ENCODE data around the gene ZNF398.

Gene ZNF398

GRCh38 chr7:149130572-149131198 is 16.6 kb upstream of the ZNF398 start:
- ChIA-PET CTCF (no interaction called here), POLR2A (no interaction called here)
- Histone ChIP-seq H3K4me1 (ENCODE audit: control insufficient read depth, insufficient read depth, low read length) (no peaks in the 10 kb centered on the region), H3K4me3 (ENCODE audit: low read depth, low read length) (no peak overlapping the region), H3K9me3 (ENCODE audit: control insufficient read depth, insufficient read depth, low read depth, low read length) (no peaks in the 10 kb centered on the region), H3K36me3 (ENCODE audit: control insufficient read depth in 2 of 2, insufficient read depth in 1 of 2, low read length in 2 of 2) (peaks cover 0 to 27% of the 10 kb centered on the region in 2 experiments; a peak in 2 of 3 replicates), H3K27ac (ENCODE audit: extremely low read depth, low read depth, low read length) (no peak overlapping the region)
- TF ChIP-seq SETDB1 (IDR thresholded peaks at IDR 0.05; ENCODE audit: insufficient read length, low read length) (peak; percentile 92), ZNF677 (tag by site-specific recombination; IDR thresholded peaks at IDR 0.05) (no peak)

GRCh38 chr7:149133028-149133710 is 14.1 kb upstream of the ZNF398 start:
- H3K36me3 ChIP-seq (ENCODE audit: control insufficient read depth in 2 of 2, insufficient read depth in 1 of 2, low read length in 2 of 2): peaks cover 0 to 27% of the 10 kb centered on the region in 2 experiments; a peak in 2 of 3 replicates
- CTCF ChIA-PET: no interaction called here
- H3K27ac ChIP-seq (ENCODE audit: extremely low read depth, low read depth, low read length): no peak overlapping the region
- H3K4me3 ChIP-seq (ENCODE audit: low read depth, low read length): no peak overlapping the region
- no peaks in the 10 kb centered on the region for H3K4me1 ChIP-seq (ENCODE audit: control insufficient read depth, insufficient read depth, low read length)
- POLR2A ChIA-PET: interaction anchor here (1.1 to 1.2 kb wide), 2 partner anchors 10 to 11 kb away, joined by 3 to 4 read pairs; no protein-coding TSS in a partner anchor
- H3K9me3 ChIP-seq (ENCODE audit: control insufficient read depth, insufficient read depth, low read depth, low read length): no peaks in the 10 kb centered on the region
- TF ChIP-seq ZNF600 (tag by site-specific recombination; IDR thresholded peaks at IDR 0.05): 0 out of 2 replicates have a peak, but pooled peaks have one; percentile 23
- peak; percentile 65; the same call in 1 of the 2 replicates for TF ChIP-seq KLF1 (tag by site-specific recombination; IDR thresholded peaks at IDR 0.05)
- no peak for TF ChIP-seq ZNF514 (tag by site-specific recombination; IDR thresholded peaks at IDR 0.05)

- H3K27ac ChIP-seq (ENCODE audit: extremely low read depth, low read depth, low read length): no peak overlapping the region
- H3K4me1 ChIP-seq (ENCODE audit: control insufficient read depth, insufficient read depth, low read length): no peaks in the 10 kb centered on the region
- no peak overlapping the region for H3K4me3 ChIP-seq (ENCODE audit: low read depth, low read length)
- no peaks in the 10 kb centered on the region for H3K9me3 ChIP-seq (ENCODE audit: control insufficient read depth, insufficient read depth, low read depth, low read length)
- POLR2A ChIA-PET: interaction anchor here (0.7 kb wide), 1 partner anchor 11 kb away, joined by 3 read pairs; the partner anchor contains the start of gene ZNF398
- peaks cover 3 to 10% of the 10 kb centered on the region in 2 experiments; a peak in 2 of 3 replicates for H3K36me3 ChIP-seq (ENCODE audit: control insufficient read depth in 2 of 2, insufficient read depth in 1 of 2, low read length in 2 of 2)
- CTCF ChIA-PET: interaction anchor here (0.7 to 2.2 kb wide), 2 partner anchors 10 to 11 kb away, joined by 4 to 18 read pairs; partner anchors contain the start of gene ZNF398
- no peak for TF ChIP-seq ZNF785 (tag by site-specific recombination; IDR thresholded peaks at IDR 0.05)
- no peak for TF ChIP-seq ZNF202 (tag by site-specific recombination; IDR thresholded peaks at IDR 0.05; ENCODE audit: borderline replicate concordance)
- no peak for TF ChIP-seq PRDM10 (tag by site-specific recombination; IDR thresholded peaks at IDR 0.05)
- no peak for TF ChIP-seq ZNF394 (tag by site-specific recombination; IDR thresholded peaks at IDR 0.05; ENCODE audit: borderline replicate concordance)
- TF ChIP-seq FEZF1 (tag by site-specific recombination; IDR thresholded peaks at IDR 0.05): no peak
- TF ChIP-seq ZNF600 (tag by site-specific recombination; IDR thresholded peaks at IDR 0.05): no peak
- no peak for TF ChIP-seq ZNF776 (tag by site-specific recombination; IDR thresholded peaks at IDR 0.05; ENCODE audit: borderline replicate concordance)
- no peak for TF ChIP-seq ZNF48 (tag by site-specific recombination; IDR thresholded peaks at IDR 0.05)
- TF ChIP-seq ELK4 (IDR thresholded peaks at IDR 0.05; ENCODE audit: borderline replicate concordance, low read depth, low read length): no peak
- no peak for TF ChIP-seq ZBTB21 (tag by site-specific recombination; IDR thresholded peaks at IDR 0.05)
- no peak for TF ChIP-seq ZBTB1 (tag by site-specific recombination; IDR thresholded peaks at IDR 0.05)
- no peak for TF ChIP-seq ZNF510 (tag by site-specific recombination; IDR thresholded peaks at IDR 0.05; ENCODE audit: insufficient replicate concordance)
Measured at GRCh38 chr7:149136118-149136517, 11.1 kb upstream of the ZNF398 start.

Measured in HEK293 (cell line).